H1 (cell line): ENCODE data around the gene SEL1L. TPM values are rescaled to one million over a fixed set of nuclear protein-coding genes. Genes with fewer than 3 reads are reported as not detected.

Source experiments
- CTCF ChIA-PET: fragments of 300-600 bp; sonication (Branson Sonifier 250); formaldehyde crosslinking; loops from one replicate; lab custom pipeline; 2021; ENCODE audit not compliant: partially characterized antibody; lab: Charles Lee
- POLR2A ChIA-PET: fragments of 300-600 bp; sonication (Branson Sonifier 250); formaldehyde crosslinking; loops from one replicate; lab custom pipeline; 2021; ENCODE audit warnings: inconsistent platforms; ENCODE audit not compliant: partially characterized antibody; lab: Charles Lee
- DNase-seq, 2 experiments: peaks; one replicate each; pipeline versions ENCODE4 v3.0.0 to v3.0.0-alpha.2; 2010 to 2022; ENCODE audit warnings: low spot score in 2 of 2, low read depth in 1 of 2, mixed read lengths in 1 of 2
- FAIRE-seq: peaks from 2 replicates; lab custom pipeline; 2011; peaks lifted over from hg19 to GRCh38; lab: Jason Lieb, UNC
- H2AFZ ChIP-seq: 2 replicates; pipeline ENCODE4 v1.8.1; 2012; ENCODE audit warnings: low read length, inconsistent platforms
- H2AK5ac ChIP-seq: 2 replicates; pipeline ENCODE4 v1.6.1; 2013; ENCODE audit warnings: low read depth, low read length
- H2BK120ac ChIP-seq: replicated peaks from 2 replicates; pipeline ENCODE3; 2013; ENCODE audit warnings: low read depth, low read length, inconsistent platforms
- H2BK12ac ChIP-seq: 2 replicates; pipeline ENCODE4 v1.6.1; 2013; ENCODE audit warnings: low read depth, low read length
- H2BK15ac ChIP-seq: 2 replicates; pipeline ENCODE4 v1.6.1; 2013; ENCODE audit warnings: low read length
- H2BK20ac ChIP-seq: 2 replicates; pipeline ENCODE4 v1.6.1; 2013; ENCODE audit warnings: low read length
- H2BK5ac ChIP-seq: 2 replicates; pipeline ENCODE4 v1.6.1; 2013; ENCODE audit warnings: low read depth, low read length
- H3K14ac ChIP-seq: 2 replicates; pipeline ENCODE4 v1.6.1; 2013; ENCODE audit warnings: inconsistent platforms; ENCODE audit not compliant: insufficient read length
- H3K18ac ChIP-seq: 2 replicates; pipeline ENCODE4 v1.6.1; 2013; ENCODE audit warnings: low read length; ENCODE audit errors: extremely low read depth
- H3K23ac ChIP-seq: 2 replicates; pipeline ENCODE4 v1.6.1; 2013; ENCODE audit warnings: inconsistent platforms; ENCODE audit not compliant: insufficient read length
- H3K23me2 ChIP-seq: 2 replicates; pipeline ENCODE4 v1.6.1; 2013; ENCODE audit warnings: low read depth, low read length
- H3K27ac ChIP-seq: 2 replicates; pipeline ENCODE4 v1.6.1; 2011; ENCODE audit warnings: low read depth, low read length, inconsistent platforms
- H3K27me3 ChIP-seq, 4 experiments: replicated peaks in 1 of 4; 1 replicate in 1 of 4; 2 replicates in 3 of 4; pipeline versions ENCODE4 v1.6.1 to v1.8.1; 2011 to 2013; ENCODE audit warnings: low read length in 3 of 4, mild to moderate bottlenecking in 3 of 4, inconsistent platforms in 2 of 4, mixed read lengths in 2 of 4, moderate library complexity in 1 of 4; ENCODE audit not compliant: control insufficient read depth in 3 of 4, insufficient read depth in 3 of 4; ENCODE audit errors: extremely low read depth in 1 of 4
- H3K36me3 ChIP-seq, 4 experiments: 2 replicates each; pipeline versions ENCODE4 v1.6.1 to v1.8.1; 2011 to 2013; ENCODE audit warnings: mild to moderate bottlenecking in 4 of 4, low read length in 3 of 4, moderate library complexity in 2 of 4, control low read depth in 1 of 4, inconsistent platforms in 1 of 4; ENCODE audit not compliant: insufficient read depth in 4 of 4, control insufficient read depth in 2 of 4
- H3K4ac ChIP-seq: replicated peaks from 2 replicates; pipeline ENCODE3; 2013; ENCODE audit warnings: low read length, low read depth, mixed read lengths, inconsistent platforms; ENCODE audit not compliant: insufficient read length
- H3K4me1 ChIP-seq, 4 experiments: replicated peaks in 1 of 4; 1 replicate in 1 of 4; 2 replicates in 3 of 4; pipeline versions ENCODE4 v1.6.1 to v1.8.1; 2011 to 2013; ENCODE audit warnings: low read length in 3 of 4, inconsistent platforms in 2 of 4, mixed read lengths in 1 of 4; ENCODE audit not compliant: insufficient read depth in 4 of 4, control insufficient read depth in 3 of 4
- H3K4me2 ChIP-seq, 2 experiments: 2 replicates each; pipeline versions ENCODE4 v1.6.1 to v1.8.1; 2011 to 2013; ENCODE audit warnings: low read depth in 2 of 2, low read length in 2 of 2, control low read depth in 1 of 2, inconsistent platforms in 1 of 2, mild to moderate bottlenecking in 1 of 2; ENCODE audit not compliant: insufficient read depth in 1 of 2
- H3K4me3 ChIP-seq, 4 experiments: fragments of 200-600, 300-600 bp in 1 of 4; sonication (generic), shearing (Covaris generic), sonication (Bioruptor Twin) in 1 of 4; 2 replicates each; pipeline versions ENCODE4 v1.5.1 to v1.8.1; 2011 to 2016; ENCODE audit warnings: low read length in 4 of 4, low read depth in 3 of 4, control low read depth in 2 of 4, inconsistent platforms in 2 of 4, mild to moderate bottlenecking in 2 of 4, mixed read lengths in 1 of 4, moderate library complexity in 1 of 4; ENCODE audit not compliant: insufficient read depth in 2 of 4; ENCODE audit errors: extremely low read depth in 1 of 4
- H3K56ac ChIP-seq: replicated peaks from 2 replicates; pipeline ENCODE3; 2013; ENCODE audit warnings: low read depth, mild to moderate bottlenecking, mixed read lengths, low read length, inconsistent platforms; ENCODE audit not compliant: insufficient read length
- H3K79me1 ChIP-seq: 2 replicates; pipeline ENCODE4 v1.6.1; 2013; ENCODE audit warnings: low read depth, low read length, control low read depth
- H3K79me2 ChIP-seq, 2 experiments: 2 replicates each; pipeline versions ENCODE4 v1.6.1 to v1.8.1; 2012 to 2013; ENCODE audit warnings: low read length in 2 of 2, mild to moderate bottlenecking in 2 of 2, inconsistent platforms in 1 of 2; ENCODE audit not compliant: insufficient read depth in 2 of 2, control insufficient read depth in 1 of 2
- H3K9ac ChIP-seq, 4 experiments: replicated peaks in 1 of 4; 1 replicate in 1 of 4; 2 replicates in 3 of 4; pipeline versions ENCODE4 v1.6.1 to v1.8.1; 2011 to 2013; ENCODE audit warnings: low read depth in 3 of 4, low read length in 3 of 4, control low read depth in 2 of 4, mild to moderate bottlenecking in 2 of 4, moderate library complexity in 2 of 4, inconsistent platforms in 1 of 4; ENCODE audit errors: extremely low read depth in 1 of 4
- H3K9me3 ChIP-seq, 2 experiments: 2 replicates each; pipeline versions ENCODE4 v1.6.1 to v1.8.1; 2012 to 2013; ENCODE audit warnings: mild to moderate bottlenecking in 2 of 2, moderate library complexity in 2 of 2, control low read depth in 1 of 2, inconsistent platforms in 1 of 2, low read depth in 1 of 2, low read length in 1 of 2, mixed read lengths in 1 of 2; ENCODE audit not compliant: insufficient read depth in 2 of 2
- H4K20me1 ChIP-seq, 2 experiments: replicated peaks in 1 of 2; 2 replicates each; pipeline versions ENCODE3 to v1.8.1; 2011 to 2013; ENCODE audit warnings: inconsistent platforms in 2 of 2, low read length in 2 of 2, mild to moderate bottlenecking in 1 of 2; ENCODE audit not compliant: insufficient read depth in 2 of 2, control insufficient read depth in 1 of 2
- H4K5ac ChIP-seq: 2 replicates; pipeline ENCODE4 v1.6.1; 2013; ENCODE audit warnings: low read length, low read depth, mixed read lengths, inconsistent platforms; ENCODE audit not compliant: insufficient read length
- H4K8ac ChIP-seq: 2 replicates; pipeline ENCODE4 v1.8.0; 2013; ENCODE audit warnings: mild to moderate bottlenecking, moderate library complexity, low read length, inconsistent platforms; ENCODE audit not compliant: insufficient read depth; ENCODE audit errors: extremely low read depth
- H4K91ac ChIP-seq: replicated peaks from 2 replicates; pipeline ENCODE3; 2013; ENCODE audit warnings: low read length, mixed read lengths, inconsistent platforms; ENCODE audit not compliant: insufficient read length
- WGBS, 2 experiments: shearing (Covaris generic) in 1 of 2; methylation state at CpG; one replicate each; pipeline versions ENCODE4 v1.1.6 to v1.1.7; 2013 to 2015; ENCODE audit warnings: low lambda C conversion rate in 2 of 2, mixed read lengths in 2 of 2, inconsistent platforms in 1 of 2, low coverage in 1 of 2, missing lambda C conversion rate in 1 of 2; ENCODE audit not compliant: insufficient replicate concordance in 2 of 2, insufficient coverage in 1 of 2, insufficient read length in 1 of 2; ENCODE audit errors: extremely low coverage in 1 of 2, missing lambda C conversion rate in 1 of 2; 5-methylcytosine and 5-hydroxymethylcytosine counted together
- polyA plus RNA-seq, 7 experiments: library from polyadenylated mRNA; depleted of rRNA in 3 of 7; stranded (reverse) in 5 of 7; unstranded in 2 of 7; fragments of >200 nt in 5 of 7; fragments of 200-250 nt in 2 of 7; gene quantifications; 1 replicate in 5 of 7; 2 replicates in 1 of 7; 4 replicates in 1 of 7; pipeline versions ENCODE4 v1.2.1 to v1.2.3, GENCODE V29; 2011 to 2013; ENCODE audit warnings: missing spikeins in 2 of 7, mixed read lengths in 2 of 7
- total RNA-seq: library from RNA; stranded (reverse); fragmentation: NEBNext Ultra II Directional; extraction: Animal tissue kit (Norgen Biotek cat#: 25700); gene quantifications from 2 replicates; pipeline ENCODE4 v1.2.1, GENCODE V29; 2021

SEL1L gene
- total and polyA plus RNA-seq, 2 of the 8 experiments (the other 6 are each of a cell fraction or from before 2014, with no cell fraction given): 4.3 to 34.9 TPM

- Histone ChIP-seq H3K9ac (no peak overlapping the region), H3K4me3 (no peak overlapping the region), H3K36me3 (peaks cover 0 to 22% (median 3%) of the 10 kb centered on the region in 4 experiments; a peak in 4 of 8 replicates)
Measured at GRCh38 chr14:81504864-81505263, 28.8 kb downstream of the SEL1L start.

More at GRCh38 chr14:81504864-81505263, 28.8 kb downstream of the SEL1L start:
- Histone ChIP-seq H2AK5ac (no peak overlapping the region), H3K27ac (no peak overlapping the region), H3K27me3 (no peaks in the 10 kb centered on the region), H2BK12ac (no peak overlapping the region), H3K14ac (no peak overlapping the region), H3K4me2 (no peak overlapping the region), H2BK15ac (no peak overlapping the region), H3K79me2 (no peaks in the 10 kb centered on the region), H4K20me1 (peaks cover 1 to 2% of the 10 kb centered on the region in 2 experiments), H3K56ac (no peak overlapping the region), H2BK5ac (no peak overlapping the region), H2BK120ac (no peak overlapping the region), H4K5ac (no peak overlapping the region), H3K23ac (no peak overlapping the region), H2BK20ac (no peak overlapping the region), H3K23me2 (no peaks in the 10 kb centered on the region), H2AFZ (no peak overlapping the region), H3K4me1 (peaks cover 0 to under 1% (median 0%) of the 10 kb centered on the region in 4 experiments; a peak in 1 of 7 replicates), H3K9me3 (no peaks in the 10 kb centered on the region), H4K8ac (no peak overlapping the region), H4K91ac (no peak overlapping the region), H3K79me1 (no peaks in the 10 kb centered on the region), H3K18ac (no peak overlapping the region), H3K4ac (no peak overlapping the region)
- DNase-seq: no peak
- no peak for FAIRE-seq
- POLR2A ChIA-PET: no interaction called here
- 92% methylated on average over 2 of the region's 2 CpGs; no CpG with 5 or more reads in 1 of the 2 experiments for WGBS, 2 experiments
- CTCF ChIA-PET: interaction anchor here (1.0 kb wide), 1 partner anchor 9 kb away, joined by 3 read pairs; no protein-coding TSS in a partner anchor
